HEK293T (cell line): ENCODE data around the gene SEMA5A.

Experiments used
- CTCF ChIA-PET: fragments of 350-600 bp; formaldehyde crosslinking; extraction: SDS; loops from one replicate; lab custom pipeline; 2021; ENCODE audit warnings: antibody characterized with exemption, inconsistent platforms; lab: Yijun Ruan, JAX
- POLR2A ChIA-PET: fragments of 350-600 bp; formaldehyde crosslinking; extraction: SDS; loops from one replicate; lab custom pipeline; 2020; ENCODE audit warnings: antibody characterized with exemption, inconsistent platforms; lab: Yijun Ruan, JAX
- DNase-seq: peaks from one replicate; pipeline ENCODE4 v3.0.0; 2012; ENCODE audit warnings: mixed read lengths; ENCODE audit errors: extremely low spot score
- ARNT ChIP-seq: fragments of 450-650 bp; IDR thresholded peaks from 2 replicates; pipeline ENCODE4 v1.6.1; 2017; ENCODE audit warnings: mild to moderate bottlenecking
- BHLHE40 ChIP-seq: fragments of 450-650 bp; IDR thresholded peaks from 2 replicates; pipeline ENCODE4 v1.6.1; 2016; ENCODE audit warnings: mild to moderate bottlenecking, moderate library complexity, borderline replicate concordance
- CTBP1 ChIP-seq: fragments of 450-650 bp; IDR thresholded peaks from 2 replicates; pipeline ENCODE4 v1.6.1; 2016; ENCODE audit warnings: borderline replicate concordance
- ELF4 ChIP-seq: fragments of 450-650 bp; IDR thresholded peaks from 2 replicates; pipeline ENCODE4 v1.6.1; 2017; ENCODE audit warnings: antibody characterized with exemption
- FOXA1 ChIP-seq: fragments of 450-650 bp; IDR thresholded peaks from 2 replicates; pipeline ENCODE4 v1.6.1; 2016; ENCODE audit warnings: mild to moderate bottlenecking
- FOXK2 ChIP-seq: fragments of 450-650 bp; IDR thresholded peaks from 2 replicates; pipeline ENCODE4 v1.6.1; 2016; ENCODE audit warnings: mild to moderate bottlenecking
- FOXM1 ChIP-seq: fragments of 450-650 bp; IDR thresholded peaks from 2 replicates; pipeline ENCODE4 v1.6.1; 2017; ENCODE audit warnings: mild to moderate bottlenecking, borderline replicate concordance
- HDGF ChIP-seq: fragments of 450-650 bp; IDR thresholded peaks from 2 replicates; pipeline ENCODE4 v1.6.1; 2017; ENCODE audit warnings: antibody characterized with exemption, borderline replicate concordance
- L3MBTL2 ChIP-seq: fragments of 450-650 bp; conservative IDR thresholded peaks from 2 replicates; pipeline ENCODE4 v1.6.1; 2016; ENCODE audit warnings: mild to moderate bottlenecking
- LEF1 ChIP-seq: fragments of 450-650 bp; IDR thresholded peaks from 2 replicates; pipeline ENCODE4 v1.6.1; 2017; ENCODE audit warnings: mild to moderate bottlenecking, borderline replicate concordance
- NFRKB ChIP-seq: fragments of 450-650 bp; IDR thresholded peaks from 2 replicates; pipeline ENCODE4 v1.6.1; 2016; ENCODE audit warnings: mild to moderate bottlenecking, moderate library complexity
- PKNOX1 ChIP-seq: fragments of 450-650 bp; IDR thresholded peaks from 2 replicates; pipeline ENCODE4 v1.6.1; 2016
- SP1 ChIP-seq: fragments of 450-650 bp; IDR thresholded peaks from 2 replicates; pipeline ENCODE4 v1.6.1; 2017
- SUZ12 ChIP-seq: fragments of 450-650 bp; IDR thresholded peaks from 2 replicates; pipeline ENCODE4 v1.6.1; 2016; ENCODE audit warnings: mild to moderate bottlenecking
- TARDBP ChIP-seq: fragments of 450-650 bp; IDR thresholded peaks from 2 replicates; pipeline ENCODE4 v1.6.1; 2016
- ZNF384 ChIP-seq: fragments of 450-650 bp; IDR thresholded peaks from 2 replicates; pipeline ENCODE4 v1.6.1; 2016

SEMA5A gene

DNA sequence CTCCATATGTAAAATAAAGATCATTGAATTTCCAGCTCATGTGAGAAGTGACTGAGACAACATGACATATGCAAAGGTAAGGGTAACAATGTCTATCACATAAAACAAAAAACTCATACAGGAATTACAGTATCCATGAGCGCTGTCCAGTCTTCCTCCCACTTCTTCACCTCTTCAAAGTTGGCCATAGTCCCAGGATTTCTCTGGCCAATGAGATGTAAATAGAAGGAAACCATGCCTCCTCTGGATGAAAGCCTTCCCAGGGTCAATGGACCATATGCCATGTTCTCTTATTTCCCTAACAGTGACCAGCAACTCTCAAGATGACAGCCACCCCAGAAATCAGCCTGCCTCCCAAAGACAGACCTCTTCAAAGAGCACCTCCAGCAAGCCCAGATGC is 75.5 kb downstream of the SEMA5A start:
- TF ChIP-seq FOXA1 (no peak), PKNOX1 (no peak), ARNT (no peak), LEF1 (no peak), TARDBP (no peak), SUZ12 (no peak), ELF4 (no peak), HDGF (no peak), L3MBTL2 (no peak), BHLHE40 (no peak), ZNF384 (no peak), NFRKB (no peak), SP1 (no peak), FOXK2 (no peak), CTBP1 (no peak), FOXM1 (no peak)
- ChIA-PET CTCF (no interaction called here), POLR2A (no interaction called here)
- no peak for DNase-seq

DNA sequence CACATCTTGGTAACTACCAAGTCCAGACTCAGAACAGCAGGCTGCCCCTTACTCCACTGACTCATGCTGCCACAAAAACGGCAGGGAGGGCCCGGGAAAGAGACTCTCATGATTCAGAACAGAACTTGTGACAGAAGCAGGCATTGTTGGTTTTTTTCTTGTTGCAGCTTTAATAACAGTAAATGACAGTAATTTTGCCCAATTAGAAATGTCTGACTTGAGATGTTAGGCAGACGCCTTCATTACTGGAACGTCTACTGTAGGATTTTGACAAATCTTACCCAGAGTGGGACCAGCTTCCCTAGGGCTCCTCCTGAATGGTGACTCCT is 77.9 kb downstream of the SEMA5A start:
- CTCF ChIA-PET: no interaction called here
- TF ChIP-seq NFRKB (no peak), TARDBP (no peak), SP1 (no peak), PKNOX1 (no peak), FOXA1 (no peak), CTBP1 (no peak), ELF4 (no peak), ARNT (no peak), FOXK2 (no peak), FOXM1 (no peak), LEF1 (no peak)
- POLR2A ChIA-PET: no interaction called here
- DNase-seq: no peak

GRCh38 chr5:9467199-9468059 is 78.4 kb downstream of the SEMA5A start:
- ChIA-PET CTCF (interaction anchor here (0.5 kb wide), 1 partner anchor 76 kb away, joined by 3 read pairs; no protein-coding TSS in a partner anchor), POLR2A (no interaction called here)
- no peak for DNase-seq
- no peak for TF ChIP-seq NFRKB
- no peak for TF ChIP-seq HDGF
- no peak for TF ChIP-seq SP1
- no peak for TF ChIP-seq BHLHE40
- no peak for TF ChIP-seq FOXA1
- TF ChIP-seq ZNF384: no peak
- no peak for TF ChIP-seq TARDBP
- no peak for TF ChIP-seq SUZ12

- no peak for TF ChIP-seq NFRKB
- TF ChIP-seq LEF1: no peak
- no peak for TF ChIP-seq HDGF
- TF ChIP-seq FOXA1: no peak
- TF ChIP-seq ELF4: no peak
- TF ChIP-seq PKNOX1: no peak
- TF ChIP-seq FOXM1: no peak
- TF ChIP-seq BHLHE40: no peak
- TF ChIP-seq ARNT: no peak
- TF ChIP-seq ZNF384: no peak
- TF ChIP-seq L3MBTL2: no peak
- no peak for TF ChIP-seq SUZ12
- TF ChIP-seq TARDBP: no peak
- no peak for TF ChIP-seq SP1
- no peak for TF ChIP-seq FOXK2
- TF ChIP-seq CTBP1: no peak
- ChIA-PET POLR2A (no interaction called here), CTCF (interaction anchor here (0.5 kb wide), 1 partner anchor 77 kb away, joined by 3 read pairs; no protein-coding TSS in a partner anchor)
- no peak for DNase-seq
Measured at GRCh38 chr5:9466697-9467096, 79.2 kb downstream of the SEMA5A start.

DNA sequence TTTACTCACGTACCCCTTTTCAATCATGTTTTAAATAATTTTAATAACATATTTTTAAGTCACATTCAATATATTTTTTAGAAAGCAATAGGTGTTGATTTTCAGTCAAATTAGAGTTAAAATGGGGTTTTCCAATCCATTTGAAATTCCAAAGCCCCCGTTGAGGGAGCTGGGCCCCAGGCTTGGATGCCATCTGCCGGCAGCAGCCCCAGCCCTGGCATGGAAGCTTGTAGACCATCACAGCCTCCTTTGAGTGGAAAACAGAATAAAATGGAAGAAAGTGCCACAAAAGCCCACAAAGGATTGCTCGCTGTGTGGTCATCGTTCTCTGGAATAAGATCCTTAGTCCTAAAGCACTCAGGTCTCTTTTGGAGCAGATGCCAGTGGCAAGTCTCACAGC is 81.4 kb downstream of the SEMA5A start:
- CTCF ChIA-PET: no interaction called here
- no peak for DNase-seq
- no peak for TF ChIP-seq ZNF384
- no peak for TF ChIP-seq ELF4
- TF ChIP-seq L3MBTL2: no peak
- TF ChIP-seq ARNT: no peak
- TF ChIP-seq SUZ12: no peak
- no peak for TF ChIP-seq LEF1
- TF ChIP-seq FOXA1: no peak
- no peak for TF ChIP-seq FOXM1
- no peak for TF ChIP-seq PKNOX1
- no peak for TF ChIP-seq FOXK2
- TF ChIP-seq SP1: no peak
- TF ChIP-seq NFRKB: no peak
- no peak for TF ChIP-seq BHLHE40
- TF ChIP-seq HDGF: no peak
- TF ChIP-seq TARDBP: no peak
- TF ChIP-seq CTBP1: no peak
- POLR2A ChIA-PET: no interaction called here
